Activated CD4-positive, alpha-beta T cell treated with anti-CD3 and anti-CD28 coated beads, Interleukin-2, amount 10 ng/mL, durations not matched to agents 24 days and 14 days (primary cell): ENCODE results near the gene RNF144B. TPM values are rescaled to one million over a fixed set of nuclear protein-coding genes. Genes with fewer than 3 reads are reported as not detected.

Source experiments
- DNase-seq: peaks from one replicate; pipeline ENCODE4 v3.0.0; 2022
- H3K27ac Mint-ChIP-seq: one replicate; pipeline ENCODE4 v1.8.0; 2022; ENCODE audit warnings: mild to moderate bottlenecking, mixed read lengths
- H3K27me3 Mint-ChIP-seq: one replicate; pipeline ENCODE4 v1.8.0; 2022; ENCODE audit warnings: mixed read lengths
- H3K36me3 Mint-ChIP-seq: one replicate; pipeline ENCODE4 v1.8.0; 2022; ENCODE audit warnings: low read depth, mild to moderate bottlenecking, mixed read lengths
- H3K4me1 Mint-ChIP-seq: one replicate; pipeline ENCODE4 v1.8.0; 2021; ENCODE audit warnings: mixed read lengths
- H3K4me3 Mint-ChIP-seq: one replicate; pipeline ENCODE4 v1.8.0; 2022; ENCODE audit warnings: mild to moderate bottlenecking, moderate library complexity, mixed read lengths
- H3K9me3 Mint-ChIP-seq: one replicate; pipeline ENCODE4 v1.8.0; 2021; ENCODE audit warnings: mixed read lengths
- intact Hi-C: fragments of 100-400 bp; cut with micrococcal nuclease; formaldehyde crosslinking; loops from one replicate; pipeline ENCODE4 v1.15.1; 2023
- total RNA-seq: library from RNA; stranded (reverse); gene quantifications from 2 replicates; pipeline ENCODE4 v1.2.3, GENCODE V29; 2022

Gene RNF144B
- total RNA-seq, 1 donor from 2014 or later, result 0.40 TPM

DNA sequence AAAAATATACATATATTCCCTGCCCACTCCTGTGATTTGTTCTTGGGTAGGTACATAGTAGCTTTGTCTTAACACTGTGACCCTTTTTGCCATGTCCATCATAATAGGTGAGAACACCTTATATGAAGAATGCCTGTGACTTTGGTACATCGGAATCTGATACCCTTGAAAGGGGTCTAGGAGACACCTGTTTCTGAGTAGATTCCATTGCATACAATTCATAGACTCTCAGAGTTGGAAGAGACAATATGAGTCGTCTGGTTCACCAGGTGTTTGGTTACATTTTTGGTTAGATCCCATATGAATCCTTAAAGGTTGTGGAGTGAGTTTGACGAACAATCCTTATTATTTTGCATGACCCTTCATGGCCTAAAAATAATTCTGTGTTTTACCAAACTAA, 36.3 kb downstream of the RNF144B start:
- H3K36me3 Mint-ChIP-seq, result no peaks in the 10 kb centered on the region
- H3K4me3 Mint-ChIP-seq, result no peak overlapping the region
- DNase-seq, result no peak
- intact Hi-C loops, result no loop called here
- H3K4me1 Mint-ChIP-seq, result peaks cover 6% of the 10 kb centered on the region
- no peaks in the 10 kb centered on the region for H3K27me3 Mint-ChIP-seq
- peaks cover 5% of the 10 kb centered on the region for H3K9me3 Mint-ChIP-seq
- no peak overlapping the region for H3K27ac Mint-ChIP-seq

DNA sequence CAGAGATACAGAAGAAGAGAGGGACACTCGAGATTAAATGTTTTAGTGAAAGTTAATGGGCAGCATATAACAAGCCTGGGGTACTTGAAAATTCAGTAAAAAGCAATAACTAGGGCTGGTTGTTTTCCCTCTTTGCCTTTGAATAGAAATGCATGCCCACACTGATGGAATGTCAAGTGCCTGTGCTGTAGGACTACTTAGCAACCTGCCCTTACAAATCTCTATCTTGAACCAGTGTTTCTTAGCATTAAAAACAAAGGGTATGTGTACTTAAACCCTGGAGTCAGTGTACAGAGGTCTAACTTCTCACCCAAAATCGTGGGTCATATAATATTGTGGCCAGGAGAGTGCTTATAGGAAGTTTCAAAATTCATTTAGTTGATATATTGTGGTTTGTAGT, 37.1 kb downstream of the RNF144B start:
- intact Hi-C loops, result no loop called here
- Mint-ChIP-seq H3K4me3 (no peak overlapping the region), H3K4me1 (peaks cover 6% of the 10 kb centered on the region), H3K27me3 (no peaks in the 10 kb centered on the region), H3K9me3 (peaks cover 4% of the 10 kb centered on the region), H3K27ac (no peak overlapping the region), H3K36me3 (no peaks in the 10 kb centered on the region)
- DNase-seq, result no peak

DNA sequence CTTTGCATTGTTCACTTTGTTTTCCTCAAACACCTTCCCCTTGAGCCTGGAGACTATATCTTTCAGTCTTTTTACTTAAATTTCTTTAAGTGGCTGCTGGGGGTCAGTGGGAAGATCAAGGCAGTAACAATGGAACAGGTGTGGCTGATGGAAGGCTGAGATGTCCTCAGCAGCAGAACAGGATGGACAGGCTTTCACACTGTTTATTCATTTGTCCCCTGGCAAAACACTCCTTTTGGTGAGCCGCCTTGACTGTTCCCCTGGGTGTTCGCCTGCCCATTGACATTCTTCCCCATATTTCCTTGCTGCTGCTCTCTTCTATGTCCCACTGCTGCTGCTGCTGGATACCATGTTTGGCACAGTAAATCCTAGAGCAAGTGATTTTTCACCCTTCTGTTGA, 38.1 kb downstream of the RNF144B start:
- Mint-ChIP-seq H3K27me3 (no peaks in the 10 kb centered on the region), H3K36me3 (no peaks in the 10 kb centered on the region), H3K27ac (no peak overlapping the region), H3K9me3 (no peaks in the 10 kb centered on the region), H3K4me1 (peaks cover 6% of the 10 kb centered on the region), H3K4me3 (no peak overlapping the region)
- DNase-seq, result no peak
- intact Hi-C loops, result no loop called here

DNA sequence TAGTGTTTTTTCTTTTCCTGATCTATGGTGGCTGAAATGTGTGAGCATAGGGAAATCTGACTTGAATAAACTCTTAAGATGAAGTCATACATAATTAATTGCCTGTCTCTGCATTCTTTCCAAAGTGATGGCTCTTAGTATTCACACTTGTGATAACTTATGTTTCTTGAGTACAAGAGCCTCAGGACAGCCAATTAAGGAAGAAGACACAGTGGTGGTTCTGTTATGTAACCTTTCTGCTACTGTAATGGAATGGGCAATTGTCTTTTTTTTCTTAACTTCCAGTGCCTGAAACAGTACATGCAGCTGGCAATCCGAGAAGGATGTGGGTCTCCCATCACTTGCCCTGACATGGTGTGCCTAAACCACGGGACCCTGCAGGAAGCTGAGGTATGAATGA, 40.1 kb downstream of the RNF144B start:
- intact Hi-C loops, result no loop called here
- no peak for DNase-seq
- Mint-ChIP-seq H3K27me3 (no peaks in the 10 kb centered on the region), H3K36me3 (no peaks in the 10 kb centered on the region), H3K9me3 (no peaks in the 10 kb centered on the region), H3K4me3 (no peak overlapping the region), H3K4me1 (peaks cover 6% of the 10 kb centered on the region), H3K27ac (no peak overlapping the region)

DNA sequence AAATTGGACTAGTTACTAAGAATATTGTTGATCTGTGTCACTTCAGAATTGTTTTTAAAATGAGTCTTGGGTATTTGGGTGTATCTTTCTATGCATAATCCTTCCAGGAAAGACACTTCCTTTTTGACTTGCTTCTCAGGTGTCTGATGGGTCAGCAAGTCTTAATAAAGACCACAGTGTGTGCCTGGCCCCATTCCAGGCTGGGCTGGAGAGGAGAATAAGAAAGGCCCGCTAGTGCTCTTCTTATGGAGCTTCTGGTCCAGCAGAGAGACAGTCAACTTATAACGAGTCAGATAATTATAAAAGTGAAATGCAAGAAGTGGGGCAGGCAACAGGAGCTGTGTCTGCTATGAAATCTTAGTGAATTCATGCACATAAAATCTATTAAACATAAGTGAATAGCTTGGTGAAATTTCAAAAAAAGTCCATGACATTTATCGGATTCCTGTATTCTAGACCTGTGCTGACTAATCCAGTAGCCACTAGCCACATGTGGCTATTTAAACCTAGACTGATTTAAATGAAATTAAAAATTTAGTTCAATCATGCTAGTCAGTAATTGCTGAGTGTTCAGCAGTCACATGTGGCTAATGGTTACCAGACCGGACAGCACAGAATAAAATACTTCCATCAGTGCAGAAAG, 42.6 kb downstream of the RNF144B start:
- Mint-ChIP-seq H3K4me3 (no peak overlapping the region), H3K4me1 (peaks cover 6% of the 10 kb centered on the region), H3K36me3 (no peaks in the 10 kb centered on the region), H3K27me3 (no peaks in the 10 kb centered on the region), H3K27ac (no peak overlapping the region), H3K9me3 (no peaks in the 10 kb centered on the region)
- no peak for DNase-seq
- intact Hi-C loops, result no loop called here

DNA sequence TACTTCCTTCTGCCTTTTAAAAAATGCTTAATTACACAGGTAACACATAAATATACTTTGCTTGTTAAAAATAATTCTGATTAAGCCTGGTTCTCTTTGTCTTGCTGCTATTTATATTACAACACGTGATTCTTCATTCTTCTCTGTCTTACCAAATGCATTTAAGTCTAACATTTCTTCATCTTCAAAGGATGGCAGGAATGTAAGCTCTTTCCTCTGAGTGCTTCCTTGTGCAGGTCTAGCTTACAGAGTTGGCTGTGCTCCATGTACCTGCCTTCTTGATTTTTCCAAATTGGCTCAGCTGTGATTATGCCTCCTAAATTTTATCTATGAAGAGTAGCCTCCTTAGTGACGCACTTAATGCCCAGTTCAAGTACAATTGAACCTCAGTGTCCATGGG, 44.4 kb downstream of the RNF144B start:
- no peak for DNase-seq
- Mint-ChIP-seq H3K4me1 (peaks cover 2% of the 10 kb centered on the region), H3K36me3 (no peaks in the 10 kb centered on the region), H3K27ac (no peak overlapping the region), H3K4me3 (no peak overlapping the region), H3K9me3 (no peaks in the 10 kb centered on the region), H3K27me3 (no peaks in the 10 kb centered on the region)
- intact Hi-C loops, result no loop called here

DNA sequence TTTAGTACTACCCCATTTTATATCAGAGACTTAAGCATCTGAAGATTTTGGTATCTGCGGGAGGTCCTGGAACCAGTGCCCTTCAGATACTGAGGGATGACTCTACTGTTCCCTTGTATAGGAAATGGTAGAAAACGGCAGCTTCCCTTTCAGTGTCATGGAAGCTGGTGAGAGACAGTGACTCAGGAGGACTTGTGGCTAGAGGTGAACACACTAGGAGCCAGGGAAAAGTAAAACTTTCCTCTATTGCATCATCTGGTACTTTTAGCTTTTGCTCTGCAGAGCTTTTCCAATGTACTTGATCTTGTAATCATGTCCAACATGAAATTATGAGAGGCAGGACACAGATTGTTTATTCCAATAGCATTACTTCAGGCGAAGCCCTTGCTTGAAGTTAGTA, 45.0 kb downstream of the RNF144B start:
- no peaks in the 10 kb centered on the region for H3K36me3 Mint-ChIP-seq
- DNase-seq, result no peak
- no peaks in the 10 kb centered on the region for H3K9me3 Mint-ChIP-seq
- no peak overlapping the region for H3K27ac Mint-ChIP-seq
- no peak overlapping the region for H3K4me3 Mint-ChIP-seq
- H3K27me3 Mint-ChIP-seq, result no peaks in the 10 kb centered on the region
- H3K4me1 Mint-ChIP-seq, result no peaks in the 10 kb centered on the region
- intact Hi-C loops, result no loop called here

DNA sequence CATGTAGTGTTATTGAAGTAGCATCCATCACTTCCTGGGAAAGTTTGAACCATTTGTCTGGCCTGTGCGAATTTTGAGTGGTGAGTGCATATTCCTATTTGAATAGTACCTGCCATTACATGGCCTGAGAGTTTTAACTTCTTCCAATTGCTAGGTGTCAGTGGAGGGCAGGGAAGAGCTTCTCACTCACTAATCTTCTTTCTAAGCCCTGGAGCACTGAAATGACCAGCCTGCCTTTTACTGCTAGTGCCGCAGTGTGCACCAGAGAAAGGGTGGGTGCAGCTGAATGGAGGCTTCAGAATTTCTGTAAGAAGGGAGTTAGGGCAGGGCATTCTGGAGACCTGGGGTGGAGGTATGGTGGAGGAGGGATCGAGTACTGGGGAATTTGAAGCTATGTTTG, 45.5 kb downstream of the RNF144B start:
- intact Hi-C loops, result no loop called here

DNA sequence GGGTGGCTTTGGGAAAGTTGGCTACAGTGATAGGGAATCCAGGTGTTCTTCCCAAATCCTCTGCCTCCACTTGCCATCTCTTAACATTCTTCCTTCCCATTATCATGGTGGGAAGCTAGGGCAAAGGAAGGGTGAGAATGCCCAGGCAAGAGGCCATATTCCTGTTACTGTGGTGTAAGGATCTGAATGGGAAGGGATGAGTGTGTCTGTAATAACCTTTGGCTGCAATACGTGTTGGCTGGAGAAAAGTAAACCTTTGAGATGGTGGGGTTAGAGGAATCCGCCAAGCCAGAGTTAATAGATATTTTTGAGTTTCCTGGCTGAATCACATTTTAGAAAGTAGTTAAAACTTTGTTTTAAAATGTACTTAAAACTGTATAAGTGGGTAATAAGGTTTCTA, 45.9 kb downstream of the RNF144B start:
- no peaks in the 10 kb centered on the region for H3K4me1 Mint-ChIP-seq

More for the DNA sequence above, 45.5 kb downstream of the RNF144B start:
- Mint-ChIP-seq H3K27ac (no peak overlapping the region), H3K4me1 (no peaks in the 10 kb centered on the region), H3K27me3 (no peaks in the 10 kb centered on the region), H3K4me3 (no peak overlapping the region), H3K36me3 (no peaks in the 10 kb centered on the region), H3K9me3 (no peaks in the 10 kb centered on the region)
- DNase-seq, result no peak

DNA sequence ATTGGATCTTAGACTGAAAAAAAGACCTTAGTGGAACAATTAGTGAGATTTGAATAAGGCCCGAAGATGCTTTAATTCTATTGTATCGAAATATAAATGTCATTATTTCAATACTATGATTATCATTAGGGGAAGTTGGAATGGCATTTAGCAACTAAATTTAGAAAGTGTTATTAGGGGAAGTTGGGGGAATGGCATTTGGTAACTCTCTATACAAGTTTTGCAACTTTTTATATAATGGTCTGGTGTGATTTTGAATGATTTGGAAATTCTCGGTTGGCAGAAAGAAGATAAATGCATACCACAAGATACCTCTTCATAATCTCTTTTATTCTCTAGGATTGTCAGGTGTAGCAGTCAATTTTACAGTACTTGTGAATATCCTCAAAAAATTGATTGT, 49.2 kb downstream of the RNF144B start:
- Mint-ChIP-seq H3K9me3 (no peaks in the 10 kb centered on the region), H3K27me3 (no peaks in the 10 kb centered on the region), H3K27ac (no peak overlapping the region), H3K4me3 (no peak overlapping the region), H3K36me3 (no peaks in the 10 kb centered on the region), H3K4me1 (no peaks in the 10 kb centered on the region)
- intact Hi-C loops, result no loop called here
- no peak for DNase-seq

More for the DNA sequence above, 45.9 kb downstream of the RNF144B start:
- Mint-ChIP-seq H3K27me3 (no peaks in the 10 kb centered on the region), H3K27ac (no peak overlapping the region), H3K36me3 (no peaks in the 10 kb centered on the region), H3K4me3 (no peak overlapping the region), H3K9me3 (no peaks in the 10 kb centered on the region)
- DNase-seq, result no peak
- intact Hi-C loops, result no loop called here

DNA sequence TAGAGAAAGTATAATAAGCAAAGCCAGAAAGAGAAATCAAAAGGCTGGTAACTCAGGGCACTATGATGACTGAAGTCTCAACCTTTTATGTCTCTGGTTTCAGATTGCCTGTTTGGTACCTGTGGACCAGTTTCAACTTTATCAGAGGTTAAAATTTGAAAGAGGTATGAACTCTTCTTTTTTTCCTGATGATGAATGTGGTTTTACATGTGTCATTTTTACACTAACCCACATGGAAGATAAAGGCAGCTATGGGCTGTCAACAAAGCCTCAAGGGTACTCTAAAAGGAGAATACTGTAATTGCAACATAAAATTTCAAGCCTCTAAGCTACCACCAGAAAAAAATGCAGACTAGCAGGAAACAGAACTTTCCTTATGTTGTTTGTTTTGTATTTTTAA, 52.4 kb downstream of the RNF144B start:
- Mint-ChIP-seq H3K4me3 (no peak overlapping the region), H3K4me1 (no peaks in the 10 kb centered on the region), H3K9me3 (no peaks in the 10 kb centered on the region), H3K27me3 (no peaks in the 10 kb centered on the region), H3K27ac (no peak overlapping the region), H3K36me3 (no peaks in the 10 kb centered on the region)
- no peak for DNase-seq
- intact Hi-C loops, result no loop called here

DNA sequence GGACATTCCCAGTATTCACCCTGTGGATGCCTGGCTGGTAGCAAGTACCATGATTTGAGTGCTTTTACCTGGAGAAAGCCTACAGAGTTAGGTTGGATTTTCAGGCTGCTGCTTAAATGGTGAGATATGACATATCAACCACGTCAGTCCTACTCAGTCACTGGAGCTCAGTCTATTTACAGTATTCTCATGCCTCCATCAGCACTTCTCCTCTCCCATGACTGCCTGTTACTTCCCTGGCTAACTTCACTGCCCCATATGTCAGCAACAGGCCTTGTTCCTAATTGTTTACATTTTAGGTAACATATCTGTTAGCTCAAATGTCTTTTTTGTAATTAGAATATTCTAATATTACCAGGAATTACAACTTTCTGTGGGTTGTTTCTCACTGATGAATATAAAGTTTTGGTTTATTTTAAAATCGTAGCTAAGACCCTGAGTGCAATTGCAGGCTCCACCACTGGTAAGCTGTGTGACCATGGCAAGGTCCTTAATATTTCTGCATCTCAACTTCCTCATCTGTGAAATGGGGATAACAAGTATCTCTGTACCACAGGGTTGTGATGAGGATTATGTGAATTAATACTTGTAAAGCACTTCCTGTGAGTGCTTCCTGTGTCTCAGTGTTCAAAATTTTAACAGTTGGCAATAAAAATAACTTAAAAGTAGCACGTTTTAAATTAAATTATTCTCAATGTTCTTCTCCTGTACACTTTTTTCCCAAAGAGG, 54.3 kb downstream of the RNF144B start:
- no peak overlapping the region for H3K4me3 Mint-ChIP-seq
- no peak overlapping the region for H3K27ac Mint-ChIP-seq
- no peak for DNase-seq

DNA sequence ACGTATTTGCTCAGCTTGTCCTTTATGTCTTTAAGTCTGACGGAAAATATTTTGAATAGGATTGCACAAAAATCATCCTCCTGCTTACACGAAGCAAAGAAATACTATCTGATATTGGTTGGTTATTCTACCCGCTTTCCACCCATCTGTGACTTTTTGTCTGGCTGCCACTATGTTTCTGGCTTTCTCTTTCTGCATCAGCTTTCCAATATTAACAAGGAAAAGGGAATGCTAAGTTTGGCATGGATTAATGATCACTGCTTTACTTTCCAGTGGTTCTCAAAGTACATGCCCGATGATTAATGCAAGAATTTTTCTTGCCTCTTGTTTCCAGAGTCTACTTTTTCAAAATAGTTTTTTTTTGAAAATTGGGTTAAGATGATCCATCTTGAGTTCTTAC, 57.0 kb downstream of the RNF144B start:
- Mint-ChIP-seq H3K36me3 (no peaks in the 10 kb centered on the region), H3K9me3 (no peaks in the 10 kb centered on the region), H3K27ac (no peak overlapping the region), H3K4me3 (no peak overlapping the region), H3K27me3 (no peaks in the 10 kb centered on the region), H3K4me1 (no peaks in the 10 kb centered on the region)
- intact Hi-C loops, result no loop called here
- no peak for DNase-seq

More for the DNA sequence above, 54.3 kb downstream of the RNF144B start:
- Mint-ChIP-seq H3K27me3 (no peaks in the 10 kb centered on the region), H3K9me3 (no peaks in the 10 kb centered on the region), H3K36me3 (no peaks in the 10 kb centered on the region), H3K4me1 (no peaks in the 10 kb centered on the region)
- intact Hi-C loops, result no loop called here

DNA sequence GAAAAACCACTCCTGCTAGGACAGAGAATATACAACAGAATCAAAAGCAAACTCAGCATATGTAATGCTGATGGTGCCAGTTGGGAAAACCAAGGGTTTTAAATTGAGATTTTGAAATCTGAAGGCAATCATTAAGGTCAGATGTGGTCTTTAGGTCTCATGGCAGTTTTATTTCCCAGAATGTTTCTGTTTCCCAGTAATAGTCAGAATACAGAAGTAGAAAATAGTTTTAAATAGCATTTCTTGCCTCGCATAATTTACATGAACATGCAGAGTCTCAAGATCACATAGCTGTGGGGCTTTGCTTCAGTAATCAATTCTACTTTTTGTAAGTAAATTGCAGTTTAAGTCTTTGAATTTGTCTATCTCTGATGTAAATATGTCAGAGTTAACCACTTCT, 58.1 kb downstream of the RNF144B start:
- intact Hi-C loops, result no loop called here
- H3K36me3 Mint-ChIP-seq, result no peaks in the 10 kb centered on the region
- H3K4me3 Mint-ChIP-seq, result no peak overlapping the region
- no peaks in the 10 kb centered on the region for H3K4me1 Mint-ChIP-seq
- DNase-seq, result no peak
- H3K27ac Mint-ChIP-seq, result no peak overlapping the region
- H3K9me3 Mint-ChIP-seq, result no peaks in the 10 kb centered on the region
- no peaks in the 10 kb centered on the region for H3K27me3 Mint-ChIP-seq

DNA sequence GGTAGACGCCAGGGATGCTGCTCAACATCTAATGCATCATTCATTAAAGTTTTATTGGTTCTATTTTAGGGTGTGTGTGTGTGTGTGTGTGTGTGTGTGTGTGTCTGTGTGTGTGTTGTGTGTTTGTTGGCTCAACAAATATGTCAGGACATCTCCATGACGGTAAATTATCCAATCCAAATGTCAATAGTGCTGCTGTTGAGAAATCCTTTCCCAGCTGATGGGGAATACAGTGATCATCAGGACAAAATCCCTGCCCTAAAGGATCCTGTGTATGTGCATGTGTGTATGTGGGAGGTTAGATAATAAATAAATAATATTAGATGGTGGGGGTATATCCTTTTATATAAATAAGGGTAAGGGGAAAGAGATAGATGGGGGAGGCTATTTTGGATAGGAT, 59.6 kb downstream of the RNF144B start:
- no peak overlapping the region for H3K27ac Mint-ChIP-seq
- no peak overlapping the region for H3K4me3 Mint-ChIP-seq
- intact Hi-C loops, result no loop called here
- no peak for DNase-seq
- H3K4me1 Mint-ChIP-seq, result no peaks in the 10 kb centered on the region
- no peaks in the 10 kb centered on the region for H3K9me3 Mint-ChIP-seq
- no peaks in the 10 kb centered on the region for H3K27me3 Mint-ChIP-seq
- no peaks in the 10 kb centered on the region for H3K36me3 Mint-ChIP-seq
